Panc1 (cell line): Measurements from ENCODE around the gene NOP58. TPM values are rescaled to one million over a fixed set of nuclear protein-coding genes. Genes with fewer than 3 reads are reported as not detected.

Experiments
- ATAC-seq: fragments of 200-7000 bp; cut with Tn5 transposase; 2 replicates; pipeline ENCODE4 v1.9.1; 2020; ENCODE audit warnings: mild to moderate bottlenecking, moderate library complexity
- BruUV-seq: library from RNA; stranded (reverse); fragments of 400-500 nt; replicated peaks from 2 replicates; lab custom pipeline; 2021; lab: Mats Ljungman, UMichigan
- CTCF ChIA-PET: fragments of 300-600 bp; sonication (Branson Sonifier 250); formaldehyde crosslinking; loops from one replicate; lab custom pipeline; 2022; ENCODE audit warnings: antibody characterized with exemption; lab: Charles Lee
- POLR2A ChIA-PET: fragments of 300-600 bp; sonication (Branson Sonifier 250); formaldehyde crosslinking; loops from one replicate; lab custom pipeline; 2022; ENCODE audit warnings: antibody characterized with exemption; lab: Charles Lee
- DNase-seq: peaks from one replicate; pipeline ENCODE4 v3.0.0-alpha.2; 2010; ENCODE audit warnings: low read depth, low spot score
- H3K27ac ChIP-seq: 2 replicates; pipeline ENCODE4 v1.5.1; 2011; ENCODE audit warnings: mild to moderate bottlenecking, low read length, inconsistent platforms
- H3K27me3 ChIP-seq: fragments of 200-500 bp; sonication (Bioruptor generic); 2 replicates; pipeline ENCODE4 v1.6.0; 2014; ENCODE audit warnings: low read length, inconsistent platforms; ENCODE audit not compliant: control insufficient read depth, insufficient read depth
- H3K36me3 ChIP-seq: fragments of 200-500 bp; sonication (Bioruptor generic); 2 replicates; pipeline ENCODE4 v1.5.1; 2014; ENCODE audit warnings: inconsistent platforms, mild to moderate bottlenecking, low read length, moderate library complexity; ENCODE audit not compliant: control insufficient read depth, insufficient read depth
- H3K4me1 ChIP-seq: 2 replicates; pipeline ENCODE4 v1.5.1; 2011; ENCODE audit warnings: inconsistent platforms, mild to moderate bottlenecking, low read length, moderate library complexity; ENCODE audit not compliant: control insufficient read depth, insufficient read depth
- H3K4me3 ChIP-seq, 2 experiments: 2 replicates each; pipeline ENCODE4 v1.5.1; 2011 to 2012; ENCODE audit warnings: low read depth in 2 of 2, low read length in 2 of 2, mild to moderate bottlenecking in 2 of 2, inconsistent platforms in 1 of 2, moderate library complexity in 1 of 2
- H3K9me3 ChIP-seq: fragments of 200-500 bp; sonication (Bioruptor generic); 2 replicates; pipeline ENCODE4 v1.5.1; 2014; ENCODE audit warnings: low read depth, mild to moderate bottlenecking, inconsistent platforms, low read length, moderate library complexity; ENCODE audit not compliant: control insufficient read depth, insufficient read depth
- CTCF ChIP-seq: fragments of 450-650 bp; IDR thresholded peaks from 2 replicates; pipeline ENCODE4 v1.5.1; 2017; ENCODE audit warnings: mild to moderate bottlenecking
- POLR2AphosphoS5 ChIP-seq: IDR thresholded peaks from 2 replicates; pipeline ENCODE4 v1.6.1; 2012; ENCODE audit warnings: mild to moderate bottlenecking, low read depth, low read length, moderate library complexity
- REST ChIP-seq, 2 experiments: IDR thresholded peaks; 2 replicates each; pipeline ENCODE4 v1.6.1; 2011 to 2012; ENCODE audit warnings: low read depth in 2 of 2, control low read depth in 1 of 2, low read length in 1 of 2, mild to moderate bottlenecking in 1 of 2, moderate library complexity in 1 of 2; ENCODE audit not compliant: insufficient read depth in 1 of 2
- SIN3A ChIP-seq: IDR thresholded peaks from 2 replicates; pipeline ENCODE4 v1.6.1; 2012; ENCODE audit warnings: low read depth, mild to moderate bottlenecking, low read length, moderate library complexity, borderline replicate concordance; ENCODE audit not compliant: insufficient read depth
- TCF7L2 ChIP-seq: IDR thresholded peaks from 2 replicates; pipeline ENCODE4 v1.6.1; 2011; ENCODE audit warnings: mild to moderate bottlenecking, low read depth, low read length, inconsistent platforms
- in situ Hi-C: cut with HindIII; loops from 2 replicates; pipeline ENCODE4 v1.10.0; 2016; ENCODE audit warnings: low sequenced_read_pairs, low pct_unique_long_range_greater_than_20kb
- intact Hi-C: fragments of 100-400 bp; cut with micrococcal nuclease; formaldehyde crosslinking; loops from one replicate; pipeline ENCODE4 v1.10.0; 2022; ENCODE audit not compliant: unreplicated experiment
- total RNA-seq: library from RNA; stranded (reverse); gene quantifications from one replicate; pipeline ENCODE4 v1.2.1, GENCODE V29; 2021; ENCODE audit not compliant: unreplicated experiment

The NOP58 gene
- total RNA-seq, 1 experiment from 2014 or later, result 119 TPM

GRCh38 chr2:202344178-202344577 is 78.6 kb downstream of the NOP58 start:
- intact Hi-C loops, result no loop called here
- ChIA-PET POLR2A (no interaction called here), CTCF (no interaction called here)
- no peak for DNase-seq
- Histone ChIP-seq H3K36me3 (no peaks in the 10 kb centered on the region), H3K27me3 (no peaks in the 10 kb centered on the region), H3K27ac (peak overlapping the region; percentile 30; the same call in 1 of the 2 replicates), H3K4me1 (peaks cover 7% of the 10 kb centered on the region), H3K9me3 (no peaks in the 10 kb centered on the region), H3K4me3 (no peak overlapping the region)
- no peak for ATAC-seq
- BruUV-seq, result no TSS peak
- TF ChIP-seq SIN3A, result no peak
- TF ChIP-seq POLR2AphosphoS5, result no peak
- no peak for TF ChIP-seq CTCF
- TF ChIP-seq REST (IDR thresholded peaks at IDR 0.05; ENCODE audit: insufficient read depth in 1 of 2, low read depth in 2 of 2, low read length in 1 of 2), result no peak
- no peak for TF ChIP-seq TCF7L2
- in situ Hi-C loops, result no loop called here

GRCh38 chr2:202346180-202346579 is 80.6 kb downstream of the NOP58 start:
- H3K4me3 ChIP-seq, result no peak overlapping the region
- no peaks in the 10 kb centered on the region for H3K27me3 ChIP-seq
- ChIA-PET POLR2A (interaction anchor here (0.7 kb wide), 1 partner anchor 17 kb away, joined by 3 read pairs; no protein-coding TSS in a partner anchor), CTCF (no interaction called here)
- no peaks in the 10 kb centered on the region for H3K9me3 ChIP-seq
- ATAC-seq, result no peak
- H3K4me1 ChIP-seq, result no peaks in the 10 kb centered on the region
- no peak for TF ChIP-seq SIN3A
- no peak for TF ChIP-seq CTCF
- H3K36me3 ChIP-seq, result no peaks in the 10 kb centered on the region
- in situ Hi-C loops (no loop called here), intact Hi-C loops (no loop called here)
- no peak overlapping the region for H3K27ac ChIP-seq
- no TSS peak for BruUV-seq
- no peak for DNase-seq

Other genes starting within 250 kb of the NOP58 start
- gene FZD7, start 231.9 kb upstream of the NOP58 start, total RNA-seq, result 38.1 TPM
- gene KIAA2012, start 192.5 kb upstream of the NOP58 start, total RNA-seq, result not detected
- 137 TPM for gene SUMO1, start 27.2 kb upstream of the NOP58 start, total RNA-seq
- 65.2 TPM for gene BMPR2, start 110.6 kb downstream of the NOP58 start, total RNA-seq